Endothelial cell of umbilical vein (primary cell): Measurements from ENCODE around the gene FANCC. TPM values are rescaled to one million over a fixed set of nuclear protein-coding genes. Genes with fewer than 3 reads are reported as not detected.

Source experiments
- BruUV-seq: library from RNA; stranded (reverse); fragments of 400-500 nt; replicated peaks from 2 replicates; lab custom pipeline; 2021; lab: Mats Ljungman, UMichigan
- CTCF ChIA-PET: fragments of 300-600, 350-600 bp; sonication (Branson Sonifier 250); formaldehyde crosslinking; loops from one replicate; lab custom pipeline; 2021; ENCODE audit warnings: antibody characterized with exemption, inconsistent platforms; lab: Charles Lee
- POLR2A ChIA-PET: fragments of 300-600, 350-600 bp; sonication (Branson Sonifier 250); formaldehyde crosslinking; loops from one replicate; lab custom pipeline; 2021; ENCODE audit warnings: antibody characterized with exemption, inconsistent platforms; lab: Charles Lee
- DNase-seq: peaks from one replicate; pipeline ENCODE4 v3.0.0-alpha.2; 2011; ENCODE audit warnings: low read depth, low spot score
- FAIRE-seq: peaks from 2 replicates; lab custom pipeline; 2011; peaks lifted over from hg19 to GRCh38; lab: Jason Lieb, UNC
- H2AFZ ChIP-seq: 2 replicates; pipeline ENCODE4 v1.6.0; 2012; ENCODE audit warnings: low read depth, low read length, control low read depth, inconsistent platforms
- H3K27ac ChIP-seq: 2 replicates; pipeline ENCODE4 v1.5.1; 2011; ENCODE audit warnings: low read depth, mild to moderate bottlenecking, control low read depth, low read length, moderate library complexity; ENCODE audit not compliant: insufficient read depth
- H3K27me3 ChIP-seq, 2 experiments: 2 replicates each; pipeline versions ENCODE4 v1.6.0 to v1.6.1; 2011; ENCODE audit warnings: low read length in 2 of 2, mixed read lengths in 1 of 2; ENCODE audit not compliant: control insufficient read depth in 2 of 2, insufficient read depth in 2 of 2
- H3K36me3 ChIP-seq, 2 experiments: 2 replicates in 1 of 2; 3 replicates in 1 of 2; pipeline ENCODE4 v1.5.1; 2011; ENCODE audit warnings: low read length in 2 of 2, mild to moderate bottlenecking in 1 of 2, moderate library complexity in 1 of 2; ENCODE audit not compliant: control insufficient read depth in 2 of 2, insufficient read depth in 2 of 2; ENCODE audit errors: extremely low read depth in 1 of 2
- H3K4me1 ChIP-seq: 3 replicates; pipeline ENCODE4 v1.5.1; 2011; ENCODE audit warnings: mild to moderate bottlenecking, low read length; ENCODE audit not compliant: control insufficient read depth, insufficient read depth; ENCODE audit errors: extremely low read depth
- H3K4me2 ChIP-seq: 2 replicates; pipeline ENCODE4 v1.6.1; 2011; ENCODE audit warnings: low read length, control low read depth, mixed read lengths; ENCODE audit not compliant: insufficient read depth
- H3K4me3 ChIP-seq, 3 experiments: fragments of 200-600 bp in 1 of 3; sonication (generic), shearing (Covaris generic) in 1 of 3; replicated peaks in 1 of 3; 2 replicates each; pipeline ENCODE4 v1.5.1; 2011 to 2016; ENCODE audit warnings: control low read depth in 3 of 3, low read length in 3 of 3, mild to moderate bottlenecking in 2 of 3, inconsistent platforms in 1 of 3, low read depth in 1 of 3, moderate library complexity in 1 of 3; ENCODE audit not compliant: insufficient read depth in 1 of 3
- H3K79me2 ChIP-seq: 2 replicates; pipeline ENCODE4 v1.6.0; 2012; ENCODE audit warnings: low read length, inconsistent platforms; ENCODE audit not compliant: control insufficient read depth, insufficient read depth
- H3K9ac ChIP-seq: replicated peaks from 2 replicates; pipeline ENCODE3; 2011; ENCODE audit warnings: low read length, control low read depth; ENCODE audit not compliant: insufficient read depth; ENCODE audit errors: extremely low read depth
- H3K9me1 ChIP-seq: replicated peaks from 3 replicates; pipeline ENCODE4 v1.6.0; 2011; ENCODE audit warnings: mild to moderate bottlenecking, low read length; ENCODE audit not compliant: control insufficient read depth, insufficient read depth; ENCODE audit errors: extremely low read depth
- H3K9me3 ChIP-seq: replicated peaks from 2 replicates; pipeline ENCODE4 v1.5.1; 2012; ENCODE audit warnings: low read length, inconsistent platforms; ENCODE audit not compliant: control insufficient read depth, insufficient read depth
- H4K20me1 ChIP-seq: replicated peaks from 2 replicates; pipeline ENCODE3; 2011; ENCODE audit warnings: mild to moderate bottlenecking, low read length; ENCODE audit not compliant: control insufficient read depth, insufficient read depth; ENCODE audit errors: extremely low read depth
- CTCF ChIP-seq, 2 donors: IDR thresholded peaks; 1 replicate in 1 of 2; 2 replicates in 1 of 2; pipeline ENCODE4 v1.5.1; 2011; ENCODE audit warnings: low read length in 2 of 2, mild to moderate bottlenecking in 2 of 2, moderate library complexity in 2 of 2, control low read depth in 1 of 2, inconsistent platforms in 1 of 2, low read depth in 1 of 2; ENCODE audit not compliant: insufficient read depth in 1 of 2; ENCODE audit errors: extremely low read depth in 1 of 2
- EZH2 ChIP-seq: IDR thresholded peaks from 2 replicates; pipeline ENCODE4 v1.6.1; 2012; ENCODE audit warnings: borderline replicate concordance, low read depth, mild to moderate bottlenecking, moderate library complexity, low read length, inconsistent platforms; ENCODE audit not compliant: severe bottlenecking
- FOS ChIP-seq: IDR thresholded peaks from 2 replicates; pipeline ENCODE4 v1.6.1; 2011; ENCODE audit warnings: mild to moderate bottlenecking, low read length, moderate library complexity, borderline replicate concordance; ENCODE audit not compliant: insufficient read depth
- GATA2 ChIP-seq: IDR thresholded peaks from 2 replicates; pipeline ENCODE4 v1.7.0; 2011; ENCODE audit warnings: low read depth, mild to moderate bottlenecking, moderate library complexity, mixed read lengths, low read length; ENCODE audit not compliant: insufficient read length, insufficient read depth
- JUN ChIP-seq: IDR thresholded peaks from 2 replicates; pipeline ENCODE4 v1.6.1; 2011; ENCODE audit warnings: borderline replicate concordance, low read depth; ENCODE audit not compliant: insufficient read length, insufficient read depth
- MAX ChIP-seq: IDR thresholded peaks from 2 replicates; pipeline ENCODE4 v1.6.1; 2011; ENCODE audit not compliant: insufficient read depth, insufficient read length
- MYC ChIP-seq: IDR thresholded peaks from one replicate; pipeline ENCODE4 v1.6.1; 2011; ENCODE audit warnings: mild to moderate bottlenecking, low read depth, low read length
- POLR2A ChIP-seq: IDR thresholded peaks from 2 replicates; pipeline ENCODE4 v1.6.1; 2012; ENCODE audit warnings: low read depth, mild to moderate bottlenecking, control low read depth, low read length
- POLR2AphosphoS5 ChIP-seq: IDR thresholded peaks from 2 replicates; pipeline ENCODE4 v1.6.1; 2012; ENCODE audit warnings: low read depth, mild to moderate bottlenecking, control low read depth, low read length, moderate library complexity; ENCODE audit not compliant: insufficient read depth
- dilution Hi-C: fragments of 300-500 bp; cut with MboI; formaldehyde crosslinking; loops from one replicate; pipeline ENCODE4 v1.15.0; 2019; ENCODE audit warnings: low sequenced_read_pairs; ENCODE audit not compliant: extremely low pct_ligation_motif_present
- intact Hi-C: fragments of 100-400 bp; cut with micrococcal nuclease; formaldehyde crosslinking; loops from one replicate; pipeline ENCODE4 v1.10.0; 2022
- polyA plus RNA-seq, 4 experiments: library from polyadenylated mRNA; depleted of rRNA in 3 of 4; stranded (reverse) in 3 of 4; unstranded in 1 of 4; fragments of >200 nt; gene quantifications; 2 replicates each; pipeline versions ENCODE4 v1.2.1 to v1.2.3, GENCODE V29; 2011 to 2012; ENCODE audit warnings: missing spikeins in 1 of 4
- total RNA-seq: library from RNA; stranded (reverse); gene quantifications from 2 replicates; pipeline ENCODE4 v1.2.3, GENCODE V29; 2021

FANCC gene
- total and polyA plus RNA-seq, 2 donors (not counting 3 experiments of a cell fraction or from before 2014, with no cell fraction given) = 5.7 to 13.1 TPM

- Histone ChIP-seq H3K9me3 (no peaks in the 10 kb centered on the region), H2AFZ (no peak overlapping the region), H3K79me2 (no peaks in the 10 kb centered on the region), H3K36me3 (peaks cover 3 to 33% of the 10 kb centered on the region in 2 experiments), H3K27me3 (no peaks in the 10 kb centered on the region), H3K27ac (no peak overlapping the region), H3K4me1 (no peaks in the 10 kb centered on the region), H3K9ac (no peak overlapping the region), H3K9me1 (no peaks in the 10 kb centered on the region), H3K4me3 (no peak overlapping the region), H3K4me2 (no peak overlapping the region), H4K20me1 (no peaks in the 10 kb centered on the region)
- DNase-seq = no peak
- ChIA-PET CTCF (interaction anchor here (1.1 to 2.9 kb wide), 2 partner anchors 28 to 40 kb away, joined by 4 to 9 read pairs; no protein-coding TSS in a partner anchor), POLR2A (no interaction called here)
- intact Hi-C loops = no loop called here
- FAIRE-seq = no peak
- BruUV-seq = no TSS peak
- dilution Hi-C loops = no loop called here
- TF ChIP-seq EZH2 (no peak), CTCF (IDR thresholded peaks at IDR 0.05; ENCODE audit: extremely low read depth in 1 of 2, insufficient read depth in 1 of 2, low read depth in 1 of 2, low read length in 2 of 2) (peak in 1 of 2 donors; percentile 17), MYC (no peak)
Observed at GRCh38 chr9:95087659-95088242, 229.8 kb downstream of the FANCC start.

GRCh38 chr9:95086564-95086955, 230.9 kb downstream of the FANCC start:
- H3K27ac ChIP-seq = no peak overlapping the region
- no peaks in the 10 kb centered on the region for H3K79me2 ChIP-seq
- H3K36me3 ChIP-seq = peaks cover 4 to 43% of the 10 kb centered on the region in 2 experiments
- H3K4me3 ChIP-seq = no peak overlapping the region
- H3K9ac ChIP-seq = no peak overlapping the region
- no peak overlapping the region for H3K4me2 ChIP-seq
- TF ChIP-seq EZH2 = no peak
- TF ChIP-seq POLR2A = no peak
- no peak for TF ChIP-seq GATA2
- TF ChIP-seq POLR2AphosphoS5 = no peak
- TF ChIP-seq MYC = no peak
- TF ChIP-seq FOS = no peak
- TF ChIP-seq CTCF (IDR thresholded peaks at IDR 0.05; ENCODE audit: extremely low read depth in 1 of 2, insufficient read depth in 1 of 2, low read depth in 1 of 2, low read length in 2 of 2) = no peak
- TF ChIP-seq JUN = no peak
- TF ChIP-seq MAX = no peak
- BruUV-seq = no TSS peak
- CTCF ChIA-PET = interaction anchor here (2.9 kb wide), 1 partner anchor 41 kb away, joined by 9 read pairs; no protein-coding TSS in a partner anchor
- H3K9me1 ChIP-seq = no peaks in the 10 kb centered on the region
- H3K4me1 ChIP-seq = no peaks in the 10 kb centered on the region
- POLR2A ChIA-PET = no interaction called here
- FAIRE-seq (no peak), DNase-seq (no peak)
- no peaks in the 10 kb centered on the region for H4K20me1 ChIP-seq
- H3K9me3 ChIP-seq = no peaks in the 10 kb centered on the region
- dilution Hi-C loops = no loop called here
- no peak overlapping the region for H2AFZ ChIP-seq
- intact Hi-C loops = no loop called here
- no peaks in the 10 kb centered on the region for H3K27me3 ChIP-seq
